GM12878 (cell line): ENCODE results near the gene C3orf20.

Experiments
- JUND ChIP-seq: IDR thresholded peaks from 2 replicates; pipeline ENCODE4 v1.6.1; 2012; ENCODE audit warnings: low read depth, mild to moderate bottlenecking, low read length, improper control_type of control experiment, moderate library complexity
- NR2C1 ChIP-seq: fragments of 450-650 bp; IDR thresholded peaks from 2 replicates; pipeline ENCODE4 v1.6.1; 2017; ENCODE audit warnings: antibody characterized with exemption, mild to moderate bottlenecking, moderate library complexity
- TF ChIP-seq, protein P1 (sequence below): fragments of 450-650 bp; formaldehyde crosslinking; IDR thresholded peaks from 2 replicates; pipeline ENCODE4 v1.5.0; 2022; ENCODE audit warnings: mild to moderate bottlenecking, missing genetic modification characterization

DNA sequence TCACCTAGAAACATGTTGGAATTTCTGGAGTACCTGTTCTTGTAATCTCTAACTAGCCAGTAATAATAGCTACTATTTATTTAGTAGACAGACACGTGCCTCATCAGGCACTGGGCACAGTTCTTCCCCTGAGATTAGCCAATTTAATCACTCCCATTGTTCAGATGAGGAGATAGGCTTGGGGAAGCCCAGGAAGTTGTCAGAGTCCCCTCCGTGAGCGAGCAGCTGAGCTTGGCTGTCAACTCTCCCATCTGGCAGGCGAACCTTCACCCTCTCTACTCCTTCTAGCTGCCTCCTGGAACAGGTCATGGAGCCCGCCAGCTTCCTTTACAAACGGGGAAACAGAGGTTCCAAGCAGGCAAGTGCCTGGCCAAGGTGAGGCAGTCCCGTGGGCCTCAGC, 112.7 kb downstream of the C3orf20 start:
- TF ChIP-seq, protein P1, sequence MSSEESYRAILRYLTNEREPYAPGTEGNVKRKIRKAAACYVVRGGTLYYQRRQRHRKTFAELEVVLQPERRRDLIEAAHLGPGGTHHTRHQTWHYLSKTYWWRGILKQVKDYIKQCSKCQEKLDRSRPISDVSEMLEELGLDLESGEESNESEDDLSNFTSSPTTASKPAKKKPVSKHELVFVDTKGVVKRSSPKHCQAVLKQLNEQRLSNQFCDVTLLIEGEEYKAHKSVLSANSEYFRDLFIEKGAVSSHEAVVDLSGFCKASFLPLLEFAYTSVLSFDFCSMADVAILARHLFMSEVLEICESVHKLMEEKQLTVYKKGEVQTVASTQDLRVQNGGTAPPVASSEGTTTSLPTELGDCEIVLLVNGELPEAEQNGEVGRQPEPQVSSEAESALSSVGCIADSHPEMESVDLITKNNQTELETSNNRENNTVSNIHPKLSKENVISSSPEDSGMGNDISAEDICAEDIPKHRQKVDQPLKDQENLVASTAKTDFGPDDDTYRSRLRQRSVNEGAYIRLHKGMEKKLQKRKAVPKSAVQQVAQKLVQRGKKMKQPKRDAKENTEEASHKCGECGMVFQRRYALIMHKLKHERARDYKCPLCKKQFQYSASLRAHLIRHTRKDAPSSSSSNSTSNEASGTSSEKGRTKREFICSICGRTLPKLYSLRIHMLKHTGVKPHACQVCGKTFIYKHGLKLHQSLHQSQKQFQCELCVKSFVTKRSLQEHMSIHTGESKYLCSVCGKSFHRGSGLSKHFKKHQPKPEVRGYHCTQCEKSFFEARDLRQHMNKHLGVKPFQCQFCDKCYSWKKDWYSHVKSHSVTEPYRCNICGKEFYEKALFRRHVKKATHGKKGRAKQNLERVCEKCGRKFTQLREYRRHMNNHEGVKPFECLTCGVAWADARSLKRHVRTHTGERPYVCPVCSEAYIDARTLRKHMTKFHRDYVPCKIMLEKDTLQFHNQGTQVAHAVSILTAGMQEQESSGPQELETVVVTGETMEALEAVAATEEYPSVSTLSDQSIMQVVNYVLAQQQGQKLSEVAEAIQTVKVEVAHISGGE (CRISPR knock-in tag) = no peak
- TF ChIP-seq NR2C1 (no peak), JUND (no peak)
